Psoas muscle (tissue), 8 donors: Measurements from ENCODE around the gene UCHL5. TPM values are rescaled to one million over a fixed set of nuclear protein-coding genes. Genes with fewer than 3 reads are reported as not detected.

Experiments used
- ATAC-seq, 4 donors: fragments of 200-7000 bp; cut with Tn5 transposase; one replicate each; pipeline ENCODE4 v1.9.1; 2020; ENCODE audit warnings: moderate library complexity in 3 of 4, mild to moderate bottlenecking in 2 of 4
- DNase-seq, 2 donors: peaks; one replicate each; pipeline ENCODE4 v3.0.0-alpha.2; 2020
- H3K27ac ChIP-seq: fragments of 200-600 bp; one replicate; pipeline ENCODE4 v1.8.0; 2022
- H3K27me3 ChIP-seq, 3 donors: fragments of 200-600 bp in 1 of 3; one replicate each; pipeline versions ENCODE4 v1.6.1 to v1.8.0; 2013 to 2022; ENCODE audit warnings: low read length in 2 of 3, mild to moderate bottlenecking in 2 of 3, moderate library complexity in 1 of 3; ENCODE audit not compliant: insufficient read depth in 3 of 3
- H3K36me3 ChIP-seq, 2 donors: fragments of 200-600 bp in 1 of 2; one replicate each; pipeline versions ENCODE4 v1.6.1 to v1.8.0; 2013 to 2022; ENCODE audit warnings: low read depth in 1 of 2, mild to moderate bottlenecking in 1 of 2, moderate library complexity in 1 of 2; ENCODE audit not compliant: insufficient read depth in 1 of 2
- H3K4me1 ChIP-seq: fragments of 200-600 bp; one replicate; pipeline ENCODE4 v1.8.0; 2022
- H3K4me3 ChIP-seq: fragments of 200-600 bp; one replicate; pipeline ENCODE4 v1.8.0; 2022; ENCODE audit warnings: mild to moderate bottlenecking
- H3K9me3 ChIP-seq: fragments of 200-600 bp; one replicate; pipeline ENCODE4 v1.8.0; 2022
- CTCF ChIP-seq: fragments of 200-600 bp; IDR thresholded peaks from one replicate; pipeline ENCODE4 v1.8.0; 2022; ENCODE audit warnings: antibody characterized with exemption
- WGBS, 3 donors: extraction: QIAGEN DNeasy Blood & Tissue Kit; methylation state at CpG; one replicate each; pipeline versions ENCODE4 v1.1.6 to v1.1.7; 2013; 5-methylcytosine and 5-hydroxymethylcytosine counted together
- intact Hi-C, 2 donors: fragments of 100-400 bp; cut with DNase I; formaldehyde crosslinking; loops; one replicate each; pipeline versions ENCODE4 v1.11.0 to v1.14.2; 2022
- polyA plus RNA-seq, 3 donors: library from polyadenylated mRNA; stranded (reverse); fragments of 200-250 nt; gene quantifications; one replicate each; pipeline ENCODE4 v1.2.3, GENCODE V29; 2013
- total RNA-seq, 4 donors: library from RNA; stranded (reverse); fragmentation: NEBNext Ultra II Directional in 2 of 4; extraction: Animal tissue kit (Norgen Biotek cat#: 25700) in 2 of 4; gene quantifications; one replicate each; pipeline versions ENCODE4 v1.2.1 to v1.2.4, GENCODE V29; 2021 to 2023
- donor health status: healthy with polysubstance abuse.
- donor health status: DM: no; HTN: no; CAD: no; lungs with moderate emphysema.
- donor health status: Bipolar disorder and iron deficiency.
- donor health status: healthy.
- donor health status: DM: yes; HTN: yes; CAD: no.
- donor health status: DM: no; HTN: no; CAD: no.
- donor health status: DM: no; HTN: no; CAD: no.
- donor health status: DM: yes; HTN: yes; CAD: no.

UCHL5 gene
- total and polyA plus RNA-seq, 7 donors = 18.6 to 44.2 (median 32.3) TPM

DNA sequence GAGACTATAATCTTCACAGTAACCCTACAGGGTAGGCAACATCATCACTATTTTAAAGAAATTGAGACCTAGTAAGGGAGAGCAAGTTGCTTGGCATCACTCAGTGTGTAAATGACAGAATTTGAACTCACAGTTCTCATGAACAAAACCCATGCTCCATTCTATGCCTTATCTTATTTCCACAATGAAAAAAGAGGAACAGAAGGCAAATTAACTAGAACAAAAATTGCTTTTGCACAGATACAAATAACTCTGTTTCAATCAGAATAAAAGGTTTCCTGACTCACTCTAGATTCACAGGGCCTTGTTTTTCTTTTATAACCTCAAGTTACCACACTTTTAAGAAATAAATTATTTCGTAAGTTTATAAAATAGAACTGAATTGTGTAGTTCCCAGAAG, 90.1 kb downstream of the UCHL5 start:
- TF ChIP-seq CTCF = no peak
- H3K4me3 ChIP-seq = no peak overlapping the region
- DNase-seq (no peak), ATAC-seq (no peak)
- no peak overlapping the region for H3K27ac ChIP-seq
- H3K27me3 ChIP-seq = no peaks in the 10 kb centered on the region
- 91 to 93% (median 92%) methylated on average over 1 of the region's 1 CpG for WGBS, 3 donors
- H3K4me1 ChIP-seq = no peaks in the 10 kb centered on the region
- H3K9me3 ChIP-seq = no peaks in the 10 kb centered on the region
- H3K36me3 ChIP-seq = no peaks in the 10 kb centered on the region
- intact Hi-C loops = no loop called here

GRCh38 chr1:192968323-192968722, 90.8 kb downstream of the UCHL5 start:
- no peaks in the 10 kb centered on the region for H3K9me3 ChIP-seq
- no peak overlapping the region for H3K27ac ChIP-seq
- no peak overlapping the region for H3K4me3 ChIP-seq
- no peaks in the 10 kb centered on the region for H3K4me1 ChIP-seq
- intact Hi-C loops = no loop called here
- no peak for ATAC-seq
- no peak for DNase-seq
- no peaks in the 10 kb centered on the region for H3K27me3 ChIP-seq
- no peaks in the 10 kb centered on the region for H3K36me3 ChIP-seq
- TF ChIP-seq CTCF = no peak

GRCh38 chr1:192967901-192968300, 91.3 kb downstream of the UCHL5 start:
- H3K27me3 ChIP-seq = no peaks in the 10 kb centered on the region
- no peaks in the 10 kb centered on the region for H3K9me3 ChIP-seq
- no peak overlapping the region for H3K4me3 ChIP-seq
- intact Hi-C loops = no loop called here
- H3K27ac ChIP-seq = no peak overlapping the region
- WGBS, 3 donors = 37 to 66% (median 47%) methylated on average over 1 of the region's 1 CpG
- no peaks in the 10 kb centered on the region for H3K4me1 ChIP-seq
- no peak for TF ChIP-seq CTCF
- no peak for DNase-seq
- H3K36me3 ChIP-seq = no peaks in the 10 kb centered on the region
- no peak for ATAC-seq

- no peak for TF ChIP-seq CTCF
- no peaks in the 10 kb centered on the region for H3K9me3 ChIP-seq
- H3K4me1 ChIP-seq = no peaks in the 10 kb centered on the region
- no peak for DNase-seq
- no peak overlapping the region for H3K27ac ChIP-seq
- intact Hi-C loops = no loop called here
- ATAC-seq = no peak
- WGBS, 3 donors = 75 to 80% (median 80%) methylated on average over 2 of the region's 2 CpGs
- no peaks in the 10 kb centered on the region for H3K27me3 ChIP-seq
- no peaks in the 10 kb centered on the region for H3K36me3 ChIP-seq
- H3K4me3 ChIP-seq = no peak overlapping the region
These were observed 91.8 kb downstream of the UCHL5 start for GRCh38 chr1:192967211-192967877.

- intact Hi-C loops = no loop called here
- Histone ChIP-seq H3K4me3 (no peak overlapping the region), H3K4me1 (no peaks in the 10 kb centered on the region), H3K27ac (no peak overlapping the region), H3K27me3 (no peaks in the 10 kb centered on the region), H3K9me3 (no peaks in the 10 kb centered on the region), H3K36me3 (no peaks in the 10 kb centered on the region)
- DNase-seq (no peak), ATAC-seq (no peak)
- TF ChIP-seq CTCF = no peak
- WGBS, 3 donors = 85 to 96% (median 91%) methylated on average over 2 of the region's 2 CpGs
These were observed 93.1 kb downstream of the UCHL5 start for GRCh38 chr1:192966073-192966472.
